Fibroblast of the conjunctiva (primary cell): Measurements from ENCODE around the gene TUBE1.
"Not testable (repeated sequence)": the region's sequence is repeated elsewhere in the genome, so short reads cannot be mapped to it uniquely, and the experiment has no call there.

Experiments
- DNase-seq: peaks from one replicate; pipeline ENCODE4 v3.0.0-alpha.2; 2010; ENCODE audit warnings: low read depth

TUBE1 gene

GRCh38 chr6:112062966-112063365 is 24.3 kb downstream of the TUBE1 start:
- DNase-seq, result no peak

GRCh38 chr6:112061605-112062004 is 25.7 kb downstream of the TUBE1 start:
- DNase-seq, result no peak

GRCh38 chr6:112058243-112059032 is 28.8 kb downstream of the TUBE1 start:
- DNase-seq, result no peak

DNA sequence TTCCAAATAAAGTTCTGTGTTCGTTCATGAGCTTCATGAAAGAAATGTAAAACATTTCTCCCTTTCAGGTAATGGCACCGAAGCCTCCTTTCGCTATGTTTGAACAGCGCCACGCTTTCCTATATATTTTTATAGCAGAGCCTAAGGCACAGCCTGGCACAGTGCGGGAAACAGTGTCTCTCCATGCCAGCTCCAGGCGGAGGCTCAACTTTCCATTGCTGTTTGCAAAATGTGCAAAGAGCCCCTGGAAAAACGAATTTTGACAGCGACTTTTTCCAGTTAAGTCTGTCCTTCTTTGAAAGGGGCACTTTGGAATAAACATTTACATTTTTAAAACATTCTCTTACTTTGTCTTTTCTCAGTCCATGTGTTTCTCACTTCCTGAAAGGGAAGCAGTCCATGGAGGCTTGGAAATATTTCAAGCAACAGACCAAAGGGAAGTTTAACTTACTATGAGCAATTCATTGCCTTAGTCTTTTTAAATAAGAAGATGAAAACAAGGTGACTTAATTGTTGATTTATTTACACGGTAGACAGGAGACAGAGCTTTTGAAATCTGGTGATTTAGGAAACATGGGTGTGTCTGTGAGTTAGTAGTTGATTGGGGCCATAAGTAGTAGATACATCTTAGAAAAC is 32.6 kb downstream of the TUBE1 start:
- no peak for DNase-seq

DNA sequence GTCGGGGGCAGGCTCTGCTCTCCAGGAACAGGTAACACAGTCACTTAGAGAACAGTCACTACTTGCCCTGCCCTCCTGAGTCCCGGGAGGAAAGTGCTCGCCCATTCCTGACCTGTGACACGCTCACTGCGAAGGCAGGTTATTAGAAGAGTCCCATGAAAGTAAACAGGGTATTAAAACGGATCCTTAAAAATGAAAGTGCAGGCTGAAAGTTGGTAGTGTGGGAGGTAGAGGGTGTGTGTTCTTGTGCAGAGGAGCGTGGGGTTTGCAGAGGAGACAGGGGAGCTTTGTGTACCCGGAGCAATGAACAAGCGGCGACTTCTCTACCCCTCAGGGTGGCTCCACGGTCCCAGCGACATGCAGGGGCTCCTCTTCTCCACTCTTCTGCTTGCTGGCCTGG is 33.3 kb downstream of the TUBE1 start, which contains the start of gene CCN6:
Gene CCN6 (plus strand): TSS at position 104 of the 400 bp plus-strand sequence. CDS start 254 bp downstream, at position 358.
- no peak for DNase-seq

GRCh38 chr6:112051251-112051740 is 36.0 kb downstream of the TUBE1 start:
- not testable (repeated sequence) for DNase-seq

- DNase-seq, result no peak
These were observed 36.9 kb downstream of the TUBE1 start for GRCh38 chr6:112050429-112050828.

GRCh38 chr6:112049996-112050395 is 37.3 kb downstream of the TUBE1 start:
- DNase-seq, result no peak

- no peak for DNase-seq
These were observed 38.1 kb downstream of the TUBE1 start for GRCh38 chr6:112049026-112049799.

DNA sequence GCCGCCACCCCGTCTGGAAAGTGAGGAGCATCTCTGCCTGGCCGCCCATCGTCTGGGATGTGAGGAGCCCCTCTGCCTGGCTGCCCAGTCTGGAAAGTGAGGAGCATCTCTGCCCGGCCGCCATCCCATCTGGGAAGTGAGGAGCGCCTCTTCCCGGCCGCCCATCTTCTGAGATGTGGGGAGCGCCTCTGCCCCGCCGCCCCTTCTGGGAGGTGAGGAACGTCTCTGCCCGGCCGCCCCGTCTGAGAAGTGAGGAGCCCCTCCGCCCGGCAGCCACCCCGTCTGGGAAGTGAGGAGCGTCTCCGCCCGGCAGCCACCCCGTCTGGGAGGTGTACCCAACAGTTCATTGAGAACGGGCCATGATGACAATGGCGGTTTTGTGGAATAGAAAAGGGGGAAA is 39.8 kb downstream of the TUBE1 start:
- not testable (repeated sequence) for DNase-seq

- no peak for DNase-seq
These were observed 42.4 kb downstream of the TUBE1 start for GRCh38 chr6:112044856-112045255.

DNA sequence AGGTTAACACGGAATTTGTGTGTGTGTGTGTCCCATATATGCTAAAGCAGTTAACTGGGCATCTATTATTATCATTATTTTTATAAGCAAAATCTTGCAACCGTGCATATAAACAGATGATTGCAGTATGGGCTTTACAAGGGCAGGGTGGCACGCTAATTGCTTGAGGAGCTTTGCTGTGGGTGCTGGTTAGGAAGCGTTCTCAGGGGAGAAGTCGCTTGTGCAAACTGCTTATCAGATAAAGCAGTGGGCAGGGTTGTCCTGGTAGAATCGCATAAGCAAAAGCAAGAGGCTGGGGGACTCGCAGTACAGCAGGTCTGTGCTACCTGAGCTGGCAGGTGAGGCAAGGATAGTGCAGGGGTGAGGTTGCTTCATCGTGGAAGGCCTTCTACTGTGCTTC is 43.1 kb downstream of the TUBE1 start:
- no peak for DNase-seq

- DNase-seq, result peak; percentile 83
These were observed 44.0 kb downstream of the TUBE1 start for GRCh38 chr6:112043032-112044007.

DNA sequence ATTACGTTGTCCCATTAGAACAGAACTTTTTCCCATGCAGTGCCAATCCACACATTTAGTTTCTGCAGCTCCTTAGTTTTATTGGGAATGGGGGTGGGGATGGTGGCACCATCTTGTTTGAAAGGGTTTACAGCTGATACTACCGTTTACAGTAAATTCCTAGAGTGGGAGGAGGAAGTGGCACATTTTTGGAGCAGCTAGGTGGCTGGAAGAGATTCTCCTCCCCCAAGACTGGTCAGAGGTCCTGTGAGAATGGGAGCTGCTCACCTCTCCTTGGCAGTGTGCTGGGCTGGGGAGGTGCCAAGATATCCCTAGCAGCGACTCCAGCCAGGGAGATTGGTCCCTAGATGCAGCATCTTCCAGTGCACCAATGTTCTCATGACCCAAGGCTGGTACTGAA is 45.7 kb downstream of the TUBE1 start:
- DNase-seq, result no peak

- DNase-seq, result no peak
These were observed 46.3 kb downstream of the TUBE1 start for GRCh38 chr6:112040956-112041355.

DNA sequence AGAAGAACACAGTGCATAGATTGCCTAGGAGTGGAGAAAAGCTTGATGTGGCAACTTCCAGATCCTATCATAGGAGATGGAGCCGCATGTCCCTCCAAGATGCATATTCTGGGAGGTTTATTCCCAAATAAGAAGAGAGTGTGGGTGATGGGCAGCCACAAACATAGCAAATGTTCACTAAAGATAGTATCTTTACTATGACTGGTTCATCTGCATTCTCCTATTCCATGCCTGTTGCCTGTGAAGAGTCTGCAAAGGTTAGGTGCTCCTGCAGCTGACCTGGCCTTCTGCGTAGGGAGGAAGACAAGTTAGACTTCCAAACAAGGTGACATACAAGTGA is 47.9 kb downstream of the TUBE1 start:
- no peak for DNase-seq

DNA sequence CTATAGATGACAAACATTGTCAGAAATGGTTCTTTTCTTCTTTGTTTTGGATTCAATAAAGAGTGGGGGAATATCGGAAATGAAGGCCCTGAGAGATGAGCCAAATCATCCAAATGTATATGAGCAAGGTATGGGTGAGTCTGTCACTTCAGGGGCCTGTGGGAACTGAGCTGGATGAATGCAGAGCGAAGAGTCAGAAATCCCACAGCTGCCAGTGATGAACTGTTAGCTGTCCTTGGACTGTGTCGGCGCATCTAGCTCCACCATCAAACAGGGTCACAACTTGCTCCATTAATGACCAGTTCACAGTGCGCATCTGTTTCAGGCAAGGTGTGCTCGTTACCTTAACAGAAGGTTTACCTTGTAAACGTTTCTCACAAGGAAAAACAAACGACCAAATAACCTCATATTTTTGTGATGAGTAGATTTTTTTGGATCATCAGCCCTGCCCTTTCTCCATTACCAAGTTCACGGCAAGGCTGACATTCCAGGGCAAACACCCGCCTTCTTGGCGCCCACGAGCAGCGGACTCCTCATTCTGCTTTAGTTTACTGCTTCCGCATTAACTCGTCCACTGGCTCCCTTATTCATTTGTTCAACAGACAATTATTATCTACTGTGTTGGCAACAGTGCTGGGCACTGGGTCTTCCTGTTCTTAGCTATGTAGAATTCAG is 48.4 kb downstream of the TUBE1 start:
- DNase-seq, result no peak

DNA sequence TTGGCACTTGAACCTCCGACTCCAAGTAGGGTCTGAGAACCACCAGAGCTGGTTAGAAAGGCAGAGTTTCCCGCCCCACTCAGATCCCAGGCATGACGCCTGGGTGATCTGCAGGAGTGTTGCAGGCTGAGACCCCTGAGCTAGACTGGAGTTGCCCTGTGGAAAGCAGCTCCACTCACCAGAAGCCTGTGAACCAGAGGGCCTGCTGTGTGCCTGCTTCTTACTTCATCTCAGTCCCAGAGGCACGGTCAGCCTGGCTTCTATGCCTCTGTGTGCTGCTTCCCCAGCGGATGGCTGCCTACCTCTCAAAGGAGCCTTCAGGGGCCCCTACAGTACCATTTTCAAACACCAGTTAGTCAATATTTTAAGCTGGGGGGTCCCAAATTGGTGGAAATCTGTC is 49.0 kb downstream of the TUBE1 start:
- no peak for DNase-seq

GRCh38 chr6:112037783-112038216 is 49.5 kb downstream of the TUBE1 start:
- peak; percentile 60 for DNase-seq

DNA sequence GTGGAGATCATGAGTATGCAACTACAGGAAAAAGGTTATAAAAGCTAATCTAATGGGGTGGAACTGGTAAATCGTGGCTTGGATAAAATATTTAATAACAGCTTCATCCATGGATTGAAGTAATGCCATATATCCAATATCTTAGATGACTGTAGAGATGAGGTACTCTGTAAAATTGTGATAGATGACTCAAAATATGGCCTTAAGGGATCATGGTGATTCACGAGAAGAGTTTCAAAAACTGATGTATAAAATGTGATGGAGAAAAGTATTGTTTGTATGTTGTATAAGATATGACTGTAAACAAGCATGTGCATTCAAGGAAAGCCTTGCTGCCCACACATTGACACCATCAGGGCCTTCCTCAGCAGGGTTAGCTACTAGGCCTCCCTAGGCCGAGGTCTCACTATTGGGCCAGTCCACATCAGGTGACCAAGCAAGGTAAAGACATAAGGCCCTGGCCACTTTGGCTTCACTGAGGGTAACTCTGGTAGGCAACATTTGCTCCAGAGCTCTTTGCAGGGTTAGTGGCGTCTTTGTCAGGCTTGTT is 51.1 kb downstream of the TUBE1 start:
- no peak for DNase-seq

GRCh38 chr6:112034616-112034995 is 52.7 kb downstream of the TUBE1 start:
- DNase-seq, result no peak
